SW480 (cell line): ENCODE data around the gene OTOF.

Source experiments
- DNase-seq: peaks from one replicate; pipeline ENCODE4 v3.0.0-alpha.2; 2016; ENCODE audit warnings: low spot score

The OTOF gene

DNA sequence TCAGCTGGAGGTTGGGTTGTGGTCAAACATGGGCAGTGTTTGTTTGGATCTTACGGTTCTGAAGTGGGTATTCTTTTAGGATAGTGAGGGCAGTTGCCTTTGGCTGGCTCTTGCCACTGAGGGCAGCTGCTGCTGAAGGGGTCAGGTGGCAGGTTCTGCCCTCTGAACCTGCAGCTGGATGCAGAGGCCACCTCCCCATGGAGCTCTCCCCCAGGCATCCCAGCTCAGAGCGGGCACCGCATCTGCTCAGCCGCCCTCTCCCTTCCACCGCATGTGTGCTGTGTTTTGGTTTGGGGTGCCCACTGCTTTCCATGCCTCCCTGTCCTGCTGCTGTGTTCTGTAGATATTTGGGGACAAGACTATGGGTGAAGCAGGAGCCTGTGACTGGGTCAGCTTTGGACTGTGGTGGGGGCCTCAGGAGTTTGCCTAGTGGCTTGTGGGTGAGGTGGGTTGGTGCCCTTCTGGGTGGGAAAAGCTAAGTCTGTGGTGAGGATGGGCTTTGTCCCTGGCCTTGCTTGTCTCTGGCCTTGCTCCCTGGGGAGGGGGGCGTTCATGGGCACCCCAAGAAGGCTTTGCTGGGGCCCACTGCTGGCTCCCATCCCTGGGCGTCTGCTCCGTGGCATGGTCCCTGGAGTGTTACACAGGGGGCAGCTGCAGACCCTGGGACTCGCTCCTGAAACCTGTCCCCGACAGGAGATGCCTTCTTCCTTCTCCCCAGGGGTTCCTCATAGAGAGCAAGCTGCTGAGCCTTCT lies 28.5 kb downstream of the OTOF start:
- no peak for DNase-seq

DNA sequence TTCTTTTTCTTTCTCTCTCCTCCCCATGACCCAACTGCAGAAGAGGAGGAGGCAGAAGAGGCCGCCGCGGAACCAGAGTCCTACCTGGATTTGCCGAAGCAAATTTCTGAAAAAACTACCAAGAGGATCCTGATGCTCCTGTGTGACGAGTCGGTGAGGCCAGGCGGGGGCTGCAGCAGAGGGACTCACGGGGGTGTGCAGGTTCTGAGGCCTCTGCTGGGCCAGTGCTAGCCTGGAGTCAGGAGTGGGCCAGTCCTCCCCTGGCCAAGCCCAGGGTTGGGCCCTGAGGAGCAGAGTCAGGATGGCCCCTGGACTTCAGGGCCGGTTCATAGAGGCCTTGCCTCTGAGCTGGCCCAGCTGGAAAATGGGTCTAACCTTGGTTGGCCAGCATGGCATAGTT lies 29.3 kb downstream of the OTOF start:
- no peak for DNase-seq

DNA sequence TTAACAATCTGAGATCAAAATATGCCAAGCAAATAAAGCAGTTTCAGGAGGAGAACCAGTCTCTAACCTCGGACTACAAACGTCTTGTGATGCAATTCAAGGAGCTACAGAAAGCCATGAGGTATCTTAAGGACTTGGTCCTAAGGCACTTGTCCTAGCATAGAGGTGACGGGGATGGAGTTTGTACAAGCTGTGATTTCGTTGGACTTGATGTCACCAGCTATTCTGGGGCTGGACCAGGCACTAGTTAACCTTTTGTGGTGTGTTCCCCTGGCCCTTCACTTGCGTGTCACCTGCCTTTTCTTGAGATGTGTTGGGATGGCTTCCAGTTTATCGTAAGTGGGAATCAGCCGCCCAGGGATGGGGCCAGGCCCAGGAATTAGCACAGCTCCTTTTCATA lies 33.7 kb downstream of the OTOF start:
- no peak for DNase-seq

DNA sequence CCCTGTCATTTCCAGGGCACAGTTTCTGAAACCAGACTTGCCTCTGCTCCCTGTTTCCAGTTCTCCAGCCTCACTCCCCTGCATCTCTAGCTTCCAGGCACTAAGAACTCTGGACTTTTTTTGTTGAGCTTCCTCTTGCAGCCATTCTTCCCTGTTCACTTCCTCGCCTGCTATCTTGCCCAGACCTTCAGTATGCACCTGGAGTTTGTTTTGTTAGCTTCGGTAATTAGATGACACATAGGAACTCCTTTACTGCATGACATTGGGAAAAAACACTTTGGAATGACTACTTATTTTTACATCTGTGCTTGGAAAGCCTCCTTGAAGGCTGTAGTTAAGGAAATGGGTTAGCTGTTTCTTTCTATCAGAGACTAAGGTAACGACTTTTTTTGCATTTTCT lies 35.2 kb downstream of the OTOF start:
- DNase-seq: no peak

DNA sequence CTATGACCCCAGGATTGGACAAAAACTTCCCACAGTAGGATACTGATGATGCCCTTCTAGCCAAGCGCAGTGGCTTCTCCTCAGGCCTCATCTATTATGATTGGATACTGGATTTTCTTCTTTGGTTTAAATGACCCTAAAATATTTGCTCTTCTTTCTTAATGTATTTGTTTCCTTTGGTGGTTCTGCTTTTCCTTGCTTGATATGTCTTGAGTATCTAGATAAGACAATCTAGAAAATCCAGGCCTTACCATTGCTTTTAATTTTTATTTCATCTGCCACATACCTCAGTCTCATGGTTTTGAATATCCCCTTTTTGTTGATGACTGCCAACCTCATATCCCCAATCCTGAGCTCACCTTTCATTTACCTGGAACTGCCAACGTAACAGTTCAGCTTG lies 35.6 kb downstream of the OTOF start:
- no peak for DNase-seq

DNA sequence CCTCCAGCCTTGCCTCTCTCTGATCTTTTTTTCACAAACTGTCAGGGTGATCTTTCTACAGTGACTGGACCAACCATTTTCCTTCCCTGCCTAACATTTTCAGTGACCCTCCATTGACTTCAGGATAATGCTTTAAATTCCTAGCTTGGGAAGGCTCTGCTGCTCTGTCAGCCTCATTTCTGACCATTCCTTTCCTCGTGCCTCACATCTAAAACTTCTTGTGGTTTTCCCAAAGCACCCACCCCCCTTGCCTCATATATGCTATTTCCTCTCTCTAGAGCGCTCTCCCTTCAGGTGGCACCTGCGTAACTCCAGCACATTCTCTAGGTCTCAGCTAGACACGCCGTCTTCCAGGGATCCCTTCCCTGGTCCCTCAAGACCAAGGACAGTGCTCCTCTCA lies 39.0 kb downstream of the OTOF start:
- DNase-seq: no peak

DNA sequence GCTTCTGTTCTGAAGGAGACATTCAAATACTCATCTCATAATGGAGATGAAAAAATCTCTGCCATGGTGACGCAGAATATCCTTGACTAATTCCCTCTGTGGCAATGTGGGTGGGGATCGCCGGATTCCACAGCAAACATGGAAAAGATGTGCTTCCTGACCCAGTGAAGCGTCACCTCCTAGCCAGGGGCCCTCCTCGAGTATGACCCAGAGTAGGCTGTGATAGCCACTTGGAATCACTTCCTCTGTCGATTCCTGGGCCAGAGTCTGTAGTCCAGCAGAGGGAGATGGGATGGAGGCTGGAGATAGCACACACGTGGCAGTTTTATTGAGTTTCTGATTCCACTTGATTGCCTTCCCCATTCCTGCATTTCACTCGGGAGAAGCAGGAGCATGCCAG lies 39.4 kb downstream of the OTOF start:
- no peak for DNase-seq

DNA sequence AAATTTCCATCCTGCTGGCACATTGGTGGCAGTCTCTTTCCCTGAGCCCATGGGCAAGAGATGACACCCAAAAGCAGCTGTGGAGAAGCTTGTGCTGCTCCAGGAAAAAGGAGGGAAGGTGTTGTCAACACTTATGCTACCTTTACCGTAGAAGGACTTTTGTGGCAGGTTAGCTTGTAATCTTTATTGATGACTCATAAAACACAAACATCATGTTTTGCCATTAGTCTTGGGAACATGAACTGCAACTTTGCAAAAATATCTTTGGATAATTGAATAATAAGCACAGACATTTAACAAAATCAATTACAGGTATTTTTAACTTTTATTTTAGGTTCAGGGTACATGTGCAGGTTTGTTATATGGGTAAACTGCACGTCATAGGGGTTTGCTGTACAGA lies 42.8 kb downstream of the OTOF start:
- no peak for DNase-seq

DNA sequence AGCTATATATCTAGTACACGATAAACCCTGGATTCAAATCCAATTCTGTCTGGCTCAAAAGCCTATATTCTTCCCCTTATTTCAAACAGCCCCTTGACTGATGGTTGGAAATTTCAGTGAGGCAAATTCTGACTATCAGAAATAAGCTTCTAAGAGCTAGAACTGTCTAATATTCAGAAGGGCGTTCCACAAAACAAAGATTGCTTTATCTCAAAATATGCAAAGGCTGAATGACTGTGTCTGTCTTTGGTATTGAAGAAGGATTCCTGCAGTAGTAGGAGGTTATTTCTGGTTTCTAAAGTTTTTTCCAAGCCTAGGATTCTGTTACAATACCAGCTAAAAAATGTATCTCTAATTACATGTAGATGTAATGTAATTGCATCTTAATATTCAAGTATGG lies 45.1 kb downstream of the OTOF start:
- DNase-seq: no peak

DNA sequence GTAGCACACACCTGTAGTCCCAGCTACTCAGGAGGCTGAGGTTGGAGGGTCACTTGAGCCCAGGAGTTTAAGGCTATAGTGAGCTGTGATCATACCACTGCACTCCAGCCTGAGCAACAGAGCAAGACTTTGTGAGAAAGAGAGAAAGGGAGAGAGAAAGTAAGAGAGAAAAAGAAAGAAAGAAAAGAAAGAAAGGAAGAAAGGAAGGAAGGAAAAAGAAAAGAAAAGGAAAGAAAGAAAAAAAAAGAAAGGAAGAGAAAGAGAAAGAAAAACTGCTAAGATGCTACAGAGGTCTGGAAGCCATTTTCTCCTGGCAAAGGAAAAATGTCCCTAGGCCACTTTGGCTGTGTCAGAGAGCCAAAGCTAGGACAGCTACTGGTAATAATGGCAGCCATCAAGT lies 45.6 kb downstream of the OTOF start:
- no peak for DNase-seq

DNA sequence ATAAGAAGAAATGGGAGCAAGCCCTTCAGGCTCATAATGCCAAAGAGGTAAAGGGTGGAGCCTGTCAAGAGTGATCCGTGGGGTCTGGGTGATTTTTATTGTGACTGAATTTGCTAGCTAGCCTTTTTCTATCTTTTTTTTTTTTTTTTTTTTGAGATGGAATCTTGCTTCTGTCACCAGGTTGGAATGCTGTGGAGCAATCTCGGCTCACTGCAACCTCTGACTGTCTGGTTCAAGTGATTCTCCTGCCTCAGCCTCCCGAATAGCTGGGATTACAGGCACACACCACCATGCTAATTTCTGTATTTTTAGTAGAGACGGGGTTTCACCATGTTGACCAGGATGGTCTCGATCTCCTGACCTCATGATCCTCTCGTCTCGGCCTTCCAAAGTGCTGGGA lies 47.1 kb downstream of the OTOF start:
- no peak for DNase-seq

DNA sequence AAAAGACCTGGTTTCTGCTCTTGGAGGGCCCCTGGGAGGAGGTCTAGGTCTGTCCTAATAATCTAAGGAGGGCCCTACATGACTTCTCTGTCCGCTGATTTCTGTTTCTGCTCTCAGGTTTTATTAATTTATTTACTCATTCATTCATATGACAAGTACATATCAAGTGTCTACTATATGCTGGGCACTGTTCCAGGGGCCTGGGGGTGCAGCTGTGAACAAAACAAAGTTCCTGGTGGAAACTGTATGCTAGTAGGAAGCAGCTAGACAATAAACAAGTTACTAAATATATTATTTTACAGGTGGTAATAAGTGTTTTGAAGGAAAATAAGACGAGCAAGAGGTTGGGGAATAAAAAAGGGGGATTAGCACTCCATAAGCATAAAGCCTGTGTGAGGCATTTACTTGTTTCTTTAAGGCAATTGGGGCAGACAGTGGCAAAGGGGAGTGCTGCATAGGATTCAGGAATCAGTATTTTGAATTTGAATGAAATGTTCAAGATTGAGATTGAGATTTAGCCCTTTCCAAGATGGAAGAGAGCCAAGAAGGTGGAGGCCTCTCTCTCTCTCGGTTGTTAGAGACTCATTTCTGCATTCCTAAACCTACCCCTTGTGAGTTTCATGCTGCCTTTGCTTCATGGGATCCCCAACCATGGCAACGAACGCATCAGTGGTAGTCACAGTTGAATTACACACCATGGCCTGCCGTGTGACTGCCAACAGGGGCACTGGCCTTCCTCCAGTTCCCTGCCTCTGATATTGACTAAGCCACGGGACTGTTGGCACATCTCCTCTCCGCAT lies 47.9 kb downstream of the OTOF start:
- no peak for DNase-seq

DNA sequence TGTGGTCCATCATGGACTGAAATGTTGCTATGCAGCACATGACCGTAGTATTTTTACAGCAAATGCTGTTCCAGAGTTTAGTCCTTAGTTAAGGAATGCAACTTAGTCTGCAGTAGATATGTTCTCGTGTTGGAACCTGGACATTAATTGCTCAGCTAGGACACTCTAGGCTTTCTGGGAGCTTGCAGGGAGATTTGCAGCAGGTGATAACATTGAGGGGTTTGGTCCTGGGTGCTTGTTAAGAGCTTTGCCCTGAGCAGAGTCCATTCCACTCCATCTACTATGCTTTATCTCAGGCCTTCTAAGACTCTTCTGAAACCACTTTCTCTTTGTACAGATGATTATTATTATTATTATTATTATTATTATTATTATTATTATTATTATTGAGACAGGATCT lies 49.1 kb downstream of the OTOF start:
- DNase-seq: no peak

DNA sequence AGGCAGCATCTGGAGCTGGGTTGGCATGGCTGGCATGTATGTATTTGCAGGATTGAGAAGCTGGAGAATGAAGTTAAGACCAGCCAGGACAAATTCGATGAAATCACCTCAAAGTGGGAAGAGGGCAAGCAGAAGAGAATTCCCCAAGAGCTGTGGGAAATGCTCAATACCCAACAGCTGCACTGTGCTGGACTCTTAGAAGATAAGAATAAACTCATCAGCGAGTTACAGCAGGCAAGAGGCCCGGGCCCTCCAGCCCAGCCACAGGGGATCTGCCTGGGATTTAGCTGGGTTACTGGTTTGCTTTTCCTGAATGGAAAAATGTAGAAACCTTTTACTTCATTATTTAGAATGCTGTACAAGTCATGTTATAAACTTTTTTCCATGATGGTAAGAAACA lies 53.7 kb downstream of the OTOF start:
- no peak for DNase-seq

DNA sequence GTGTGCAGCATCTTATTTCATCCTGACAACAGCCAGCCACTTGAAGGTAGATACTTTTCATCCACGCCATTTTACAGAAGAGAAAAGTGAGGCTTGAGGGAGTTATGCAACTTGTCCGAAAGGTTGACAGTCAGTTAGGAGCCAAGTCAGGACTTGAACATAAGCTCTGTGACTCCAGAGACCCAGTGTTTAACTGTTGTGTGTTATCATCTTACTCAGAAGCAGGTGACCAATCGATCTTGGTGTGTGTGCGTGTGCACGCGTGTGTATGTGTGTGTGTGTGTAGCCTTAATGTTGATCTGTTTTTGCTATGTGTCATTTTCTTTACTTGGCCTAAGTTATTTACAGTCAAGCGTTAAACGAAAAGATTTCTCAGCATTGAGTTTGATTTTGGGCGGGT lies 54.2 kb downstream of the OTOF start:
- no peak for DNase-seq

DNA sequence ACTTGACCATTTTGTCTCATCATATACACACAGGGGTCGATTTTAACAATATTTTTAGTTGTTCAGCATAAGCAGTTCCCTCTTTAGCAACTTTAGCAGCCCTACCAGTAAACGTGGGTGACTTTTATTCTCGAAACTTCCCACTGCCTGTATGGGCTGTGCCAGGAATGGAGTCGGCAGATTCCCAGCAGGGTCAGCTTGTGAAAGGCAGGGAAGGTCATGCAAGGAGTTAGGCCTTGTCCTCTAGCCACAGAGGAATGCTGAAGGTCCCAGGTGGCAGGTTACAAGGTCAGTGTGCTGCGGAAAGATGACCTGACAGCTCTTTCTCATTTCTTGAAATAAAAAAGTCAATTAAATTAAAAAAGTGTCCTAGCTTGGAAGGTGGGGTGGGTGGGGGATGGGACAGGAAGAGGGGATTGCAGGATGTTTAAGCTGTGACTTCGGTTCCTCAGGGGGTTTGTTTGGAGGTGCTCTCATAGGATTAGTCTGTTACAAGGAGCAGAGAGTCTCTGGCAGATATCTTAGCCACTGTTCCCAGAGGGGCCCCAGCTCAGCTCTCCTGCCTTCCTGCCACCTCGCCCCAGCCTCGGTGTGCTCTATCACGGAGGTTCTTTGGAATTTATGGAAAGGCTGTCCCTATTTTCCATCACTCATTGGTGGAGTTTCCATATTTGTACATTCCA lies 54.8 kb downstream of the OTOF start:
- no peak for DNase-seq

DNA sequence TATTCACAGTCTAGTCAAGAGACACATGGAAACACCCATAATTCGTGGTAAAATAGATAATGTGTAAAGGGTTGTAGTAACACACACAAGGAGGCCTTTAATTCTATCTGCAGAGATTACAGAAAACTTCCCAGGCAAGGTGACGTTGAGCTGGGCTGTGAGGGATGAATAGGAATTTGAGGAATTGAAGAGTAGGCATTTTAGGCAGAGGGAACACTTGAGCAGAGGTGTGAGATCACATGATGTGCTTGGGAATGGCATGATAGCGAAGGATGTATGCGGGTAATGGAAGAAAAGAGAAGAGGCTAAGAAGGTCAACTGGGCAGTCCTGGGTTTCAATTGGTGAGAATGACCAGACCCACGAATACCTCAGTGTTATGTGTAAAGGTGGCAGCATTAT lies 56.0 kb downstream of the OTOF start:
- no peak for DNase-seq

DNA sequence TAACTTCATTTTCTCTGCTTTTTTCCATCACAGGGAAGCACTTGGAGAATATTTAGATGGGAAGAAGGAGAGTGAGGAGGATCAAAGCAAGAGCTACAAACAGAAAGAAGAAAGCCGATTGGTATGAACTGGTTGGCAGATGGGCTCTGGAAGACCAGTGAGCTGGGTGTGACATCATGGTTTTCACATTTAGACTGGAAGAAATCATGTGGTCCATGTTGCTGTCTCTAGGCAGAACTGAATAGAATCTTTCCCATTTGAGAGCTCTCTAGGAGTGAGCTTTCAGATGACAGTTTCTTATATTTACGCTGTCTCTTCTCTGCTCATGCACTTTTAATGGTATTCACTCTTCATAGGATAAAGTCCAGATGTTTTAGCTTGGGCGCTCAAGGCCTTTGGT lies 63.6 kb downstream of the OTOF start:
- DNase-seq: no peak

DNA sequence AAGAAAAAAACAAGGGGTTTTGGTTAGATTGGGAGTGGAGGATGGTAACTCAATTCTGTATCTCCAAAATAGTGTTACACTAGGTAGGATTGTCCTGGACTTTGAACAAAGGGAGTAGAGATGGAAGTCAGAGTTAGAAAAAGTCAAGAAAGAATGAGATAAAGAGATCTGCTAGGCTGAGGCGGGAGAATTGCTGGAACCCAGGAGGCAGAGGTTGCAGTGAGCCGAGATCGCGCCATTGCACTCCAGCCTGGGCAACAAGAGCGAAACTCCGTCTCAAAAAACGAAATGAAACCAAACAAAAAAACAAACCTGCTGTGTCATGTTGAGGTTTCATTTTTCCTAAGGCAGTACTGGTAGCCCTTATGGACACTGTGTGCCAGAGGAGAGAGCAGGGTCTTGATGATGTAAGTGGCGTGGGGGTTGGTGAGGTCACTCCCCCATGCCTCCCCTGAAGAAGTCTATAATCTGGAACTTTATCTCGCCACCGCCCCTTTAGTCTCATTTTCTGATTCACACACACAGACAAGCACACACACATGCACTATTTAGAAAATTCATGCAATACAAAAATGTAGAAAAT lies 65.7 kb downstream of the OTOF start:
- DNase-seq: no peak

DNA sequence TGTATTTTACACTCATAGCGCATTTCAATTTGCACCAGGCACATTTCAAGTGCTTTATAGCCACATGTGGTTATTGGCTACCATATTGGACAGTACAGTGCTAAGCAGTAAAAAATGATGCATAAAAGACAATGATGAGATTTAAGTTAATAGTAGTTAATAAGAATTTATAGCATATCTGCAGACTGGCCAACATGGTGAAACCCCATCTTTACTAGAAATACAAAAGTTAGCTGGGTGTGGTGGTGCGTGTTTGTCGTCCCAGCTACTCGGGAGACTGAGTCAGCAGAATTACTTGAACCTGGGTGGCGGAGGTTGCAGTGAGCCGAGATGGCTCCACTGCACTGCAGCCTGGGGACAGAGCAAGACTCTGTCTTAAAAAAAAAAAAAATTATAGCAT lies 66.5 kb downstream of the OTOF start:
- no peak for DNase-seq

DNA sequence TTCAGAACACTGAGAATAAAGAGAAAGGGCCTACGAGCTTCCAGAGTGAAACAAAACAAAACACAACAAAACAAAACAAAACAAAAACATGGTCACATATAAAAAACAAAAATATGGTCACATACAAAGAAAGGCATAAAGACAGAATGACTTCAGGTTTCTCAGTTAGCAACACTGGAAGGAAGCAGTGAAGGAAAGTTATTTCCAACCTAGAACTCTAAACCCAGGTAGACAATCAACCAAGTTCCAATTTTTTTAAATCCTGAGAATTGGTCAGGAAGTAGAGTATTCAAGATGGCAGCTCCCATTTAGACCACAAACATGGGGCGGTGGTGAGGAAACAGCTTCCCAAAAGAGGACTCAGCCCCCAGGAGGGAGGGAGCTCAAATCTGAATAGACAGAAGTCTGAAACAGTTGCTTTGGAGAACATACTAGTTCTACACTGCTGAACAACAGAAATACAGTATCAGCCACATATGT lies 67.1 kb downstream of the OTOF start:
- no peak for DNase-seq

DNA sequence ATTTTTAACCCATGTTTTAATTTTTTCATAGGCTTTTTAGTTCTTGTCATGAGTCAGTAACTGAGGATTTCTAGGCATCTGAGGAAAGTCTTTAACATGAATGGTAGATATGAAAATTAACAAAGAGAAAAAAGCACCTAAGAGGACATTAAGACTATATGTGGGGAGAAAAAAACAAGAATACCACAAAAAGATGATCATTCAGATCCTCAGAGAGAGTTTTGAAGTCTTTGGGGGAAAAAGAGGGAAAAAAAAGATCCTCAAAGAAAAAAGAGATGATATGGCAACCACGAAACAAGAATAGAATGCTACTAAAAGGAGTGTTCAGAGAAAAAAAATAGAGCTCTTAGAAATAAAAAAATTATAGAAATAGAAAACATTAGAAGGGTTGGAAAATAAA lies 68.1 kb downstream of the OTOF start:
- no peak for DNase-seq

DNA sequence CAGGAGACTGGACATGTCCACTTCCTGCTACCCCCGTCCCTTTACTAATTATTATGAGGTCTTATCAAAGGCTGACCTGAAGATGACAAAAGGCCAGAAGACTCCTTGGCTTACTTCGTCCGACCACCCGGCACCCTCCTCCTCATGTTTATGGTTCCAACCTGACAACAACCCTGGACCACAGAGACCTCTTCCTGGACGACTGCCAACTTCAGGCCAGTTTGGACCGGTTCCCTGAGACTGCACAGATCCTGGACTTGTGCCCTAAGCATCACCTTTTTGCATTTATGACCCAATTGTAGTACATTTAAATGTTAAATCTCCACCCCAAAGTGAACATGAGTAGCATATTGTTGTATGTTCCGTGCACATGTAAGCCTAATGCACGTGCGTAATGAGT lies 70.4 kb downstream of the OTOF start:
- no peak for DNase-seq
